Mononuclear cell (primary cell): ENCODE measurements around the gene DYSF. TPM values are rescaled to one million over a fixed set of nuclear protein-coding genes. Genes with fewer than 3 reads are reported as not detected.

Experiments
- H3K27me3 ChIP-seq: 2 replicates; pipeline ENCODE4 v1.6.0; 2011; ENCODE audit warnings: low read length, control low read depth; ENCODE audit not compliant: insufficient read depth
- H3K4me1 ChIP-seq: 2 replicates; pipeline ENCODE4 v1.5.1; 2011; ENCODE audit warnings: mild to moderate bottlenecking, low read length, control low read depth; ENCODE audit not compliant: insufficient read depth
- H3K4me3 ChIP-seq: 2 replicates; pipeline ENCODE4 v1.5.1; 2011; ENCODE audit warnings: mild to moderate bottlenecking, low read length, moderate library complexity
- H3K9me3 ChIP-seq: 2 replicates; pipeline ENCODE4 v1.5.1; 2011; ENCODE audit warnings: low read depth, mild to moderate bottlenecking, control low read depth, low read length
- total RNA-seq: library from RNA; depleted of rRNA; stranded (reverse); fragments of >200 nt; gene quantifications from one replicate; pipeline ENCODE4 v1.2.3, GENCODE V29; 2012

Gene DYSF
- total RNA-seq, 1 donor: 13.3 TPM

GRCh38 chr2:71588497-71589170, 135.3 kb downstream of the DYSF start:
- Histone ChIP-seq H3K4me1 (no peaks in the 10 kb centered on the region), H3K27me3 (no peaks in the 10 kb centered on the region), H3K9me3 (no peaks in the 10 kb centered on the region), H3K4me3 (no peak overlapping the region)

- no peaks in the 10 kb centered on the region for H3K4me1 ChIP-seq
- no peaks in the 10 kb centered on the region for H3K27me3 ChIP-seq
- no peaks in the 10 kb centered on the region for H3K9me3 ChIP-seq
- no peak overlapping the region for H3K4me3 ChIP-seq
Observed at GRCh38 chr2:71589763-71590162, 136.4 kb downstream of the DYSF start.

GRCh38 chr2:71591044-71591443, 137.7 kb downstream of the DYSF start:
- Histone ChIP-seq H3K4me3 (no peak overlapping the region), H3K27me3 (no peaks in the 10 kb centered on the region), H3K9me3 (no peaks in the 10 kb centered on the region), H3K4me1 (no peaks in the 10 kb centered on the region)

GRCh38 chr2:71592181-71592711, 138.9 kb downstream of the DYSF start:
- Histone ChIP-seq H3K27me3 (no peaks in the 10 kb centered on the region), H3K4me3 (no peak overlapping the region), H3K4me1 (no peaks in the 10 kb centered on the region), H3K9me3 (no peaks in the 10 kb centered on the region)

- no peaks in the 10 kb centered on the region for H3K4me1 ChIP-seq
- H3K9me3 ChIP-seq: no peaks in the 10 kb centered on the region
- H3K27me3 ChIP-seq: no peaks in the 10 kb centered on the region
- H3K4me3 ChIP-seq: no peak overlapping the region
Observed at GRCh38 chr2:71595569-71595968, 142.2 kb downstream of the DYSF start.

GRCh38 chr2:71596011-71596410, 142.7 kb downstream of the DYSF start:
- no peaks in the 10 kb centered on the region for H3K9me3 ChIP-seq
- H3K4me1 ChIP-seq: no peaks in the 10 kb centered on the region
- H3K4me3 ChIP-seq: no peak overlapping the region
- H3K27me3 ChIP-seq: no peaks in the 10 kb centered on the region

- H3K9me3 ChIP-seq: no peaks in the 10 kb centered on the region
- no peak overlapping the region for H3K4me3 ChIP-seq
- H3K4me1 ChIP-seq: no peaks in the 10 kb centered on the region
- H3K27me3 ChIP-seq: no peaks in the 10 kb centered on the region
Observed at GRCh38 chr2:71597756-71598155, 144.4 kb downstream of the DYSF start.

- H3K9me3 ChIP-seq: no peaks in the 10 kb centered on the region
- no peaks in the 10 kb centered on the region for H3K27me3 ChIP-seq
- no peaks in the 10 kb centered on the region for H3K4me1 ChIP-seq
- H3K4me3 ChIP-seq: no peak overlapping the region
Observed at GRCh38 chr2:71598526-71598925, 145.2 kb downstream of the DYSF start.

GRCh38 chr2:71599038-71599437, 145.7 kb downstream of the DYSF start:
- no peaks in the 10 kb centered on the region for H3K27me3 ChIP-seq
- no peaks in the 10 kb centered on the region for H3K9me3 ChIP-seq
- H3K4me3 ChIP-seq: no peak overlapping the region
- no peaks in the 10 kb centered on the region for H3K4me1 ChIP-seq

GRCh38 chr2:71599646-71600236, 146.4 kb downstream of the DYSF start:
- no peaks in the 10 kb centered on the region for H3K9me3 ChIP-seq
- no peaks in the 10 kb centered on the region for H3K4me1 ChIP-seq
- H3K27me3 ChIP-seq: no peaks in the 10 kb centered on the region
- H3K4me3 ChIP-seq: no peak overlapping the region

- no peaks in the 10 kb centered on the region for H3K27me3 ChIP-seq
- H3K4me1 ChIP-seq: no peaks in the 10 kb centered on the region
- no peak overlapping the region for H3K4me3 ChIP-seq
- no peaks in the 10 kb centered on the region for H3K9me3 ChIP-seq
Observed at GRCh38 chr2:71600555-71600954, 147.2 kb downstream of the DYSF start.

- H3K27me3 ChIP-seq: no peaks in the 10 kb centered on the region
- H3K4me1 ChIP-seq: no peaks in the 10 kb centered on the region
- H3K4me3 ChIP-seq: no peak overlapping the region
- no peaks in the 10 kb centered on the region for H3K9me3 ChIP-seq
Observed at GRCh38 chr2:71601136-71602114, 148.1 kb downstream of the DYSF start.

- H3K4me3 ChIP-seq: no peak overlapping the region
- no peaks in the 10 kb centered on the region for H3K27me3 ChIP-seq
- H3K4me1 ChIP-seq: no peaks in the 10 kb centered on the region
- H3K9me3 ChIP-seq: no peaks in the 10 kb centered on the region
Observed at GRCh38 chr2:71602115-71602495, 148.7 kb downstream of the DYSF start.

- no peaks in the 10 kb centered on the region for H3K27me3 ChIP-seq
Observed at GRCh38 chr2:71602581-71602980, 149.2 kb downstream of the DYSF start.

GRCh38 chr2:71603311-71603811, 150.0 kb downstream of the DYSF start:
- Histone ChIP-seq H3K27me3 (no peaks in the 10 kb centered on the region), H3K4me1 (no peaks in the 10 kb centered on the region), H3K9me3 (no peaks in the 10 kb centered on the region), H3K4me3 (no peak overlapping the region)

More at GRCh38 chr2:71602581-71602980, 149.2 kb downstream of the DYSF start:
- Histone ChIP-seq H3K9me3 (no peaks in the 10 kb centered on the region), H3K4me1 (no peaks in the 10 kb centered on the region), H3K4me3 (no peak overlapping the region)
